Left ventricle myocardium inferior (tissue), 1 donor: Measurements from ENCODE around the gene ARHGEF17. TPM values are rescaled to one million over a fixed set of nuclear protein-coding genes. Genes with fewer than 3 reads are reported as not detected.

Source experiments
- DNase-seq: peaks from one replicate; pipeline ENCODE4 v3.0.0-alpha.2; 2020
- H3K27ac ChIP-seq: fragments of 200-600 bp; replicated peaks from 2 replicates; pipeline ENCODE4 v1.8.0; 2021
- H3K27me3 ChIP-seq: fragments of 200-600 bp; 2 replicates; pipeline ENCODE4 v1.8.0; 2021; ENCODE audit warnings: low read depth
- H3K36me3 ChIP-seq: fragments of 200-600 bp; 2 replicates; pipeline ENCODE4 v1.8.0; 2021
- H3K4me1 ChIP-seq: fragments of 200-600 bp; 2 replicates; pipeline ENCODE4 v1.8.0; 2021
- H3K4me3 ChIP-seq: fragments of 200-600 bp; 2 replicates; pipeline ENCODE4 v1.8.0; 2021; ENCODE audit warnings: mild to moderate bottlenecking, moderate library complexity
- H3K9me3 ChIP-seq: fragments of 200-600 bp; replicated peaks from 2 replicates; pipeline ENCODE4 v1.8.0; 2021
- intact Hi-C: fragments of 100-400 bp; cut with micrococcal nuclease; formaldehyde crosslinking; loops from one replicate; pipeline ENCODE4 v1.11.0; 2022
- total RNA-seq: library from RNA; stranded (reverse); fragmentation: NEBNext Ultra II Directional; extraction: Animal tissue kit (Norgen Biotek cat#: 25700); gene quantifications from one replicate; pipeline ENCODE4 v1.2.1, GENCODE V29; 2021
- TF ChIP-seq, protein P1 (sequence below): fragments of 200-600 bp; IDR thresholded peaks from 2 replicates; pipeline ENCODE4 v1.8.0; 2021; ENCODE audit warnings: antibody characterized with exemption, mild to moderate bottlenecking, borderline replicate concordance
- donor health status: DM: no; HTN: yes; CAD: no; lungs with severe emphysema.

Gene ARHGEF17
- total RNA-seq, 1 donor from 2014 or later, result 53.1 TPM

DNA sequence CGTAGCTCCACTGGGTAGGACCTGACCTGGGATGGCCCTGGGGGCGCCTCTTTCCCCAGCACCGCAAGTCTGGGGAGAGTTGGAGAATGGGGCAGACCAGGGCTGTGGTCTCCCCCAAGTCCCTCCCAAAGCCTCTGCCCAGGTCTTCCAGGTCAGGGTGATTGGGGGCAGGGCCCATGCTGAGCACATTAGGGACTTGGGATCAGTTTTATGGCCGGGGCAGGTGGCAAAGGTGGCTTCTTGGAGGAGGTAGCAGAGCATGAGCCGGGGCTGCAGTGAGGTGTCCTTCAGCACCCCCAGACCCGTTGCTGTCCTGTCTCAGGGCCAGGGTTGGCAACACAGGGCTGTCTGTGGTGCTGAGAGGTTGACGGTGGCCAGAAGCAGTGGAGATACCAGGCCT lies 74.1 kb downstream of the ARHGEF17 start:
- Histone ChIP-seq H3K27me3 (no peaks in the 10 kb centered on the region), H3K4me1 (peaks cover 79% of the 10 kb centered on the region), H3K27ac (peak overlapping the region; percentile 40), H3K36me3 (no peaks in the 10 kb centered on the region), H3K9me3 (no peaks in the 10 kb centered on the region), H3K4me3 (no peak overlapping the region)
- DNase-seq, result no peak
- intact Hi-C loops, result no loop called here
- TF ChIP-seq, protein P1, sequence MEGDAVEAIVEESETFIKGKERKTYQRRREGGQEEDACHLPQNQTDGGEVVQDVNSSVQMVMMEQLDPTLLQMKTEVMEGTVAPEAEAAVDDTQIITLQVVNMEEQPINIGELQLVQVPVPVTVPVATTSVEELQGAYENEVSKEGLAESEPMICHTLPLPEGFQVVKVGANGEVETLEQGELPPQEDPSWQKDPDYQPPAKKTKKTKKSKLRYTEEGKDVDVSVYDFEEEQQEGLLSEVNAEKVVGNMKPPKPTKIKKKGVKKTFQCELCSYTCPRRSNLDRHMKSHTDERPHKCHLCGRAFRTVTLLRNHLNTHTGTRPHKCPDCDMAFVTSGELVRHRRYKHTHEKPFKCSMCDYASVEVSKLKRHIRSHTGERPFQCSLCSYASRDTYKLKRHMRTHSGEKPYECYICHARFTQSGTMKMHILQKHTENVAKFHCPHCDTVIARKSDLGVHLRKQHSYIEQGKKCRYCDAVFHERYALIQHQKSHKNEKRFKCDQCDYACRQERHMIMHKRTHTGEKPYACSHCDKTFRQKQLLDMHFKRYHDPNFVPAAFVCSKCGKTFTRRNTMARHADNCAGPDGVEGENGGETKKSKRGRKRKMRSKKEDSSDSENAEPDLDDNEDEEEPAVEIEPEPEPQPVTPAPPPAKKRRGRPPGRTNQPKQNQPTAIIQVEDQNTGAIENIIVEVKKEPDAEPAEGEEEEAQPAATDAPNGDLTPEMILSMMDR, result no peak

DNA sequence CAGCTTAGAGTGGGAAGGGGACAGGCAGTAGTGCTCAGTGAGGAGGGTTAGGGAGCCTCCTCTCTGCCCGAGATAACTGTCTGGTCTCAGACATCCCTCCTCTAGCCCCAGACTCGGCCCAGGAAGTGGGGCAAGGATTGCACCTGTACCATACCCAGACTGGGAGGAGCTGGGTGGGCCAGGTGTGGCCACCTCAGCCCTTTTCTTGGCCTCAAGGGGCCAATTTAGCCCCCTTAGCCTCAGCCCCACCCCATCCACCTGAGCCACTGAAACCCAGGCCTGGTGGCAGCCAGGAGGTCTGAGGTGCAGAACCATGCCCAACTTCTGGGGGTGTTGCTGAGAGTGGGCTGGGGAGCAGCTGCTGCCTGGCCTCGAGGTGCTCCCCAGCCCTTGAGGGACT lies 74.7 kb downstream of the ARHGEF17 start:
- no peak for DNase-seq
- Histone ChIP-seq H3K4me3 (no peak overlapping the region), H3K27me3 (no peaks in the 10 kb centered on the region), H3K27ac (no peak overlapping the region), H3K36me3 (no peaks in the 10 kb centered on the region), H3K4me1 (peaks cover 78% of the 10 kb centered on the region), H3K9me3 (no peaks in the 10 kb centered on the region)
- TF ChIP-seq, protein P1, result no peak
- intact Hi-C loops, result no loop called here

DNA sequence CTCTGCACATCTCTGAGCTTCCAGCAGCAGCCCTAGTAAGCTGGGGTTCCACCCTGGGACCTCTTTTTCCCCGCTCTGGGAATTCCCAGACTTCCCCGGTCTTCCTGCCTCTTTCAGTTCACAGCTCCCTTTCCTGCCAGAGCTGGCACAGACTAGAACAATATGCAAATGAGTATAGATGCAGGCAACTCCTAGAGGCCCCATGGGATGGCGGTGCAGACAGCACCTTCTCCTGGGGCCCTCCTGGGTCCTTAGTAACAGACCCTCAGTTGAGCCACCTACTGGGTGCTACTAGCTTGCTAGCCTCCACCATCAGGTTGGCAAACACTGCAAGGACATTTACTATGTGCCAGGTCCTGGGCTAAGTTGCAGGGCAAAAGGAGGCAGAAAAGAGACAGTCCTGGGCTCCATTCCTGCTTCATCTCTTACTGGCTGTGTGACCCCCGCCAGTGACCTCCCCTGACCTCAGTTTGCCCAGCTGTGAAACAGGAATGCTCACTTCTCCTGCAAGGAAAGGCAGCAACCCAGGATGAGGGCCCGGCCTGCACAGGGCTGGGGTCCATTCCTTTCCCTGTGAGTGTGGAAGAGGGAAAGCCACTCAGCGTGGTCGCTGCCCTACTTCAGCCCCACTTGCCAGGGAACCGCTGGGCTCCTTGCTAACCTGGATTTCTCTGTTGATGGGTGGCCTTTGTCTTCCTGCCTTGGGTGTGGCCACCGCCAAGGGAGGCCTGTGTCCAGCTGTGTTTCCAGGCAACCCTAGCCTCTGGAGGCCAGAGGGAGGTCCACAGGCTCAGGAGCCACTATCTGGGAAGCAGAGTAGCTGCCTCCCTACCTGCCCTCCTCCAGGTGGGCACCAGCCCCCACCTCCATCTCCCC lies 75.4 kb downstream of the ARHGEF17 start:
- Histone ChIP-seq H3K4me3 (no peak overlapping the region), H3K27ac (no peak overlapping the region), H3K4me1 (peaks cover 81% of the 10 kb centered on the region), H3K27me3 (no peaks in the 10 kb centered on the region), H3K9me3 (no peaks in the 10 kb centered on the region), H3K36me3 (no peaks in the 10 kb centered on the region)
- intact Hi-C loops, result no loop called here
- TF ChIP-seq, protein P1, result no peak
- no peak for DNase-seq

DNA sequence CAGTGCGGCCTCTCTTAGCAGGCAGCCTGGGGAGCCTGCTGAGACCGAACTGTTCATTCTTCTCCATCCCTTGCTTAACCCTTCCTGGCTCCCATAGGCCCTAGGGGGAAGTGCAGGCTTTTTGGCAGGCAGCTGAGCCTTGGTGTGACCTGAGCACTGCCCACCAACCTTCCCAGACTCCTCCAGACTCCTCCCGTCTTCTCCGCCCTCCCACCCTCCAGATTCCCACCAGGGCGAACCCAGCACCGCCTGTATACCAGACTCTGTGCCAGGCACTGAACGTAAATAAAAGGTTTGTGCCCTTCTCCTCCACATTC lies 76.0 kb downstream of the ARHGEF17 start:
- H3K4me1 ChIP-seq, result peaks cover 81% of the 10 kb centered on the region
- H3K4me3 ChIP-seq, result no peak overlapping the region
- H3K9me3 ChIP-seq, result no peaks in the 10 kb centered on the region
- no peak overlapping the region for H3K27ac ChIP-seq
- H3K27me3 ChIP-seq, result no peaks in the 10 kb centered on the region
- no peaks in the 10 kb centered on the region for H3K36me3 ChIP-seq
- TF ChIP-seq, protein P1, result no peak
- DNase-seq, result no peak
- intact Hi-C loops, result no loop called here

DNA sequence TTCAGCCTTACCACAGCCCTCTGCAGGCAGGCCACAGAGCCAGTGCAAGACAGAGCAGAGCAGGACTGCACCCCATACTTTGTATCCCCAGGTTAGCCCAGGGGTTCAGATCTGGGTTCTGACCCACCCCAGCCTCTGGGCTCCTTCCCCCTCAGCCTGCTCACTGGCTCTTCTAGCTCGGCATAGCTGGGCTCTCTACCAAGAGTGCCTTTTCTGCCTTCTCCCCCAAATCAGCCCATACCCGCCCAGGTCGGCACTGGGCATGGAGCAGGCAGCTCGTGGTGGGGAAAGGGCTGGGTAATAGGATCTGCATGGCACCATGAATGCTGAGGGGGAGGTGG lies 76.4 kb downstream of the ARHGEF17 start:
- no peaks in the 10 kb centered on the region for H3K9me3 ChIP-seq
- TF ChIP-seq, protein P1, result no peak
- H3K36me3 ChIP-seq, result no peaks in the 10 kb centered on the region
- H3K27me3 ChIP-seq, result no peaks in the 10 kb centered on the region
- H3K4me1 ChIP-seq, result peaks cover 81% of the 10 kb centered on the region
- no peak overlapping the region for H3K4me3 ChIP-seq
- intact Hi-C loops, result no loop called here
- DNase-seq, result no peak
- peak overlapping the region; percentile 59 for H3K27ac ChIP-seq
